HL-60 (cell line): ENCODE data around the gene ACVR1C.

Source experiments
- CTCF ChIP-seq: IDR thresholded peaks from one replicate; pipeline ENCODE4 v1.5.1; 2011; ENCODE audit warnings: low read length, control low read depth, inconsistent platforms; ENCODE audit not compliant: insufficient read depth
- GABPA ChIP-seq: IDR thresholded peaks from 2 replicates; pipeline ENCODE4 v1.6.1; 2012; ENCODE audit warnings: low read depth
- POLR2AphosphoS5 ChIP-seq: IDR thresholded peaks from 2 replicates; pipeline ENCODE4 v1.6.1; 2012; ENCODE audit warnings: low read depth

GRCh38 chr2:157631861-157632260, 3.2 kb upstream of the ACVR1C start:
- TF ChIP-seq CTCF (no peak), GABPA (no peak), POLR2AphosphoS5 (no peak)
